SK-N-SH (cell line): ENCODE measurements around the gene UNC13B. TPM values are rescaled to one million over a fixed set of nuclear protein-coding genes. Genes with fewer than 3 reads are reported as not detected.

ENCODE experiments used
- CTCF ChIA-PET: fragments of 300-600, 350-600 bp; formaldehyde crosslinking; extraction: SDS; loops from one replicate; lab custom pipeline; 2021; lab: Yijun Ruan, JAX
- POLR2A ChIA-PET: fragments of 350-600 bp; sonication (Branson Sonifier 250); formaldehyde crosslinking; extraction: SDS; loops from one replicate; lab custom pipeline; 2020; ENCODE audit warnings: antibody characterized with exemption, inconsistent platforms; lab: Yijun Ruan, JAX
- DNase-seq: peaks from one replicate; pipeline ENCODE4 v3.0.0; 2012
- H2AFZ ChIP-seq: fragments of 200-600 bp; sonication (generic); 2 replicates; pipeline ENCODE4 v1.8.1; 2016; ENCODE audit warnings: antibody characterized with exemption, mild to moderate bottlenecking, low read depth
- H3F3A ChIP-seq: fragments of 200-600 bp; sonication (generic); replicated peaks from 2 replicates; pipeline ENCODE3; 2016; ENCODE audit warnings: antibody characterized with exemption, mild to moderate bottlenecking; ENCODE audit not compliant: insufficient read depth
- H3K27ac ChIP-seq, 2 experiments: fragments of 200-500 bp in 1 of 2; fragments of 200-600 bp in 1 of 2; sonication (Bioruptor generic) in 1 of 2; sonication (generic), shearing (Covaris generic) in 1 of 2; 2 replicates each; pipeline versions ENCODE4 v1.5.1 to v1.6.1; 2014 to 2016; ENCODE audit warnings: low read depth in 2 of 2, inconsistent platforms in 1 of 2, low read length in 1 of 2, mild to moderate bottlenecking in 1 of 2, mixed read lengths in 1 of 2
- H3K27me3 ChIP-seq: fragments of 200-600 bp; sonication (generic), shearing (Covaris generic); 2 replicates; pipeline ENCODE4 v1.6.1; 2016; ENCODE audit warnings: mixed run types; ENCODE audit not compliant: insufficient read depth
- H3K36me3 ChIP-seq, 2 experiments: fragments of 200-500 bp in 1 of 2; fragments of 200-600 bp in 1 of 2; sonication (Bioruptor generic) in 1 of 2; sonication (generic) in 1 of 2; replicated peaks in 1 of 2; 2 replicates each; pipeline versions ENCODE3 to v1.5.1; 2014 to 2016; ENCODE audit warnings: low read length in 1 of 2, mild to moderate bottlenecking in 1 of 2; ENCODE audit not compliant: insufficient read depth in 2 of 2, control insufficient read depth in 1 of 2
- H3K4me1 ChIP-seq, 2 experiments: fragments of 200-500 bp in 1 of 2; fragments of 200-600 bp in 1 of 2; sonication (Bioruptor generic) in 1 of 2; sonication (generic), shearing (Covaris generic) in 1 of 2; 2 replicates each; pipeline versions ENCODE4 v1.5.1 to v1.6.1; 2014 to 2016; ENCODE audit warnings: low read depth in 1 of 2, low read length in 1 of 2, mixed run types in 1 of 2; ENCODE audit not compliant: insufficient read depth in 2 of 2, control insufficient read depth in 1 of 2
- H3K4me2 ChIP-seq: fragments of 200-600 bp; sonication (generic), shearing (Covaris generic); 2 replicates; pipeline ENCODE4 v1.6.1; 2017; ENCODE audit warnings: mixed run types
- H3K4me3 ChIP-seq, 2 experiments: fragments of 200-500 bp in 1 of 2; fragments of 200-600 bp in 1 of 2; sonication (Bioruptor generic) in 1 of 2; sonication (generic), shearing (Covaris generic) in 1 of 2; 2 replicates each; pipeline versions ENCODE4 v1.5.1 to v1.8.1; 2014 to 2016; ENCODE audit warnings: low read depth in 2 of 2, inconsistent platforms in 1 of 2, low read length in 1 of 2, mild to moderate bottlenecking in 1 of 2, mixed read lengths in 1 of 2, moderate library complexity in 1 of 2
- H3K79me2 ChIP-seq: fragments of 200-600 bp; sonication (generic); 2 replicates; pipeline ENCODE4 v1.8.1; 2017; ENCODE audit warnings: mild to moderate bottlenecking; ENCODE audit not compliant: insufficient read depth
- H3K9ac ChIP-seq: fragments of 200-600 bp; sonication (generic); 2 replicates; pipeline ENCODE4 v1.6.1; 2017; ENCODE audit warnings: mixed run types
- H3K9me2 ChIP-seq: fragments of 200-600 bp; sonication (generic); 2 replicates; pipeline ENCODE4 v1.6.1; 2017; ENCODE audit warnings: mixed run types
- H3K9me3 ChIP-seq: fragments of 200-600 bp; sonication (generic); 2 replicates; pipeline ENCODE4 v1.6.1; 2017; ENCODE audit warnings: mixed run types, mild to moderate bottlenecking, moderate library complexity
- H4K20me1 ChIP-seq: fragments of 200-600 bp; sonication (generic); 2 replicates; pipeline ENCODE4 v1.6.1; 2017; ENCODE audit warnings: mild to moderate bottlenecking, mixed run types; ENCODE audit not compliant: insufficient read depth
- CHD2 ChIP-seq: fragments of 150-350 bp; IDR thresholded peaks from 2 replicates; pipeline ENCODE4 v1.6.1; 2018; ENCODE audit warnings: low read length; ENCODE audit not compliant: partially characterized antibody
- EP300 ChIP-seq, 2 experiments: IDR thresholded peaks; 2 replicates each; pipeline versions ENCODE4 v1.4.0 to v1.6.1; 2012; ENCODE audit warnings: borderline replicate concordance in 1 of 2, low read depth in 1 of 2, low read length in 1 of 2
- EZH2phosphoT487 ChIP-seq: fragments of 200-600 bp; sonication (generic); IDR thresholded peaks from 2 replicates; pipeline ENCODE4 v1.6.1; 2017; ENCODE audit warnings: low read depth, mixed run types, mild to moderate bottlenecking, antibody characterized with exemption, moderate library complexity, borderline replicate concordance
- FOSL2 ChIP-seq: IDR thresholded peaks from 2 replicates; pipeline ENCODE4 v1.4.0; 2012; ENCODE audit warnings: low read depth, mild to moderate bottlenecking, moderate library complexity, borderline replicate concordance
- FOXJ3 ChIP-seq: sonication (generic); formaldehyde crosslinking; IDR thresholded peaks from 2 replicates; pipeline ENCODE4 v1.5.1; 2020; ENCODE audit warnings: mild to moderate bottlenecking, missing genetic modification reagents
- GABPA ChIP-seq: IDR thresholded peaks from 2 replicates; pipeline ENCODE4 v1.4.0; 2012; ENCODE audit warnings: low read depth, mild to moderate bottlenecking
- GATA2 ChIP-seq: sonication (generic); formaldehyde crosslinking; IDR thresholded peaks from 2 replicates; pipeline ENCODE4 v1.5.0; 2020; ENCODE audit warnings: mild to moderate bottlenecking, missing genetic modification reagents
- IRF3 ChIP-seq: fragments of 150-350 bp; IDR thresholded peaks from 2 replicates; pipeline ENCODE4 v1.6.1; 2016; ENCODE audit warnings: mild to moderate bottlenecking, low read depth, low read length
- JUND ChIP-seq: IDR thresholded peaks from 2 replicates; pipeline ENCODE4 v1.4.0; 2012
- MEF2A ChIP-seq: IDR thresholded peaks from 2 replicates; pipeline ENCODE4 v1.4.0; 2012; ENCODE audit warnings: low read depth, borderline replicate concordance
- MXI1 ChIP-seq: IDR thresholded peaks from 2 replicates; pipeline ENCODE4 v1.6.1; 2012; ENCODE audit warnings: mild to moderate bottlenecking, low read depth, low read length, improper control_type of control experiment
- PBX3 ChIP-seq: IDR thresholded peaks from 2 replicates; pipeline ENCODE4; 2012
- POLR2AphosphoS5 ChIP-seq: IDR thresholded peaks from 2 replicates; pipeline ENCODE4 v1.6.1; 2012; ENCODE audit warnings: low read depth, low read length
- RFX5 ChIP-seq: IDR thresholded peaks from 2 replicates; pipeline ENCODE4 v1.6.1; 2012; ENCODE audit warnings: mild to moderate bottlenecking, improper control_type of control experiment, low read length
- RXRA ChIP-seq: IDR thresholded peaks from 2 replicates; pipeline ENCODE4 v1.4.0; 2012; ENCODE audit warnings: low read depth, mild to moderate bottlenecking, borderline replicate concordance
- SMC3 ChIP-seq: IDR thresholded peaks from 2 replicates; pipeline ENCODE4 v1.6.1; 2012; ENCODE audit warnings: low read depth, low read length, improper control_type of control experiment
- TAF1 ChIP-seq: IDR thresholded peaks from 2 replicates; pipeline ENCODE4 v1.6.1; 2012; ENCODE audit warnings: low read depth, mild to moderate bottlenecking, low read length, moderate library complexity, borderline replicate concordance
- TEAD4 ChIP-seq: IDR thresholded peaks from 2 replicates; pipeline ENCODE4 v1.4.0; 2012; ENCODE audit warnings: mild to moderate bottlenecking, borderline replicate concordance; ENCODE audit not compliant: insufficient read depth
- ZBTB33 ChIP-seq: IDR thresholded peaks from 2 replicates; pipeline ENCODE4 v1.4.0; 2012; ENCODE audit warnings: low read depth, borderline replicate concordance
- WGBS: methylation state at CpG from one replicate; pipeline ENCODE4 v1.1.6; 2017; ENCODE audit warnings: low lambda C conversion rate; 5-methylcytosine and 5-hydroxymethylcytosine counted together
- polyA plus RNA-seq, 3 experiments: library from polyadenylated mRNA; depleted of rRNA; stranded (reverse); fragments of >200 nt; gene quantifications; 2 replicates each; pipeline ENCODE4 v1.2.3, GENCODE V29; 2012

UNC13B gene
- polyA plus RNA-seq, 1 of the 3 experiments (the other 2 are of a cell fraction): 8.1 TPM

- ChIA-PET POLR2A (no interaction called here), CTCF (interaction anchor here (0.6 to 1.0 kb wide), 4 partner anchors 17 to 122 kb away, joined by 3 to 4 read pairs (median 3); no protein-coding TSS in a partner anchor)
- Histone ChIP-seq H3F3A (peaks cover 3% of the 10 kb centered on the region), H3K4me2 (no peak overlapping the region), H3K27me3 (no peaks in the 10 kb centered on the region), H2AFZ (no peak overlapping the region), H3K36me3 (no peaks in the 10 kb centered on the region), H3K4me3 (no peak overlapping the region), H3K9me2 (no peaks in the 10 kb centered on the region), H3K9me3 (no peaks in the 10 kb centered on the region), H3K9ac (no peak overlapping the region), H3K4me1 (no peaks in the 10 kb centered on the region), H4K20me1 (no peaks in the 10 kb centered on the region), H3K27ac (no peak overlapping the region), H3K79me2 (no peaks in the 10 kb centered on the region)
- 38% methylated on average over 1 of the region's 1 CpG for WGBS
- no peak for TF ChIP-seq FOSL2
- no peak for TF ChIP-seq SMC3
- no peak for TF ChIP-seq POLR2AphosphoS5
- no peak for TF ChIP-seq RXRA
- TF ChIP-seq GATA2: no peak
- no peak for DNase-seq
Observed at GRCh38 chr9:35436933-35437332, 275.1 kb downstream of the UNC13B start.

- Histone ChIP-seq H2AFZ (no peak overlapping the region), H3K4me2 (no peak overlapping the region), H3K4me1 (no peaks in the 10 kb centered on the region), H3K27me3 (no peaks in the 10 kb centered on the region), H3K27ac (no peak overlapping the region), H3K4me3 (no peak overlapping the region), H3F3A (no peaks in the 10 kb centered on the region), H3K9me3 (no peaks in the 10 kb centered on the region)
- TF ChIP-seq MEF2A (no peak), ZBTB33 (no peak), GABPA (no peak), PBX3 (no peak), TAF1 (no peak), JUND (no peak), GATA2 (no peak), CHD2 (no peak), POLR2AphosphoS5 (no peak), EP300 (IDR thresholded peaks at IDR 0.05; ENCODE audit: borderline replicate concordance in 1 of 2, low read depth in 1 of 2, low read length in 1 of 2) (no peak), FOXJ3 (CRISPR knock-in tag) (no peak), MXI1 (no peak), IRF3 (no peak), RFX5 (no peak), EZH2phosphoT487 (no peak), SMC3 (no peak), FOSL2 (no peak), TEAD4 (no peak)
- TF ChIP-seq, all 33 proteins: peak for 0
- H3K9ac ChIP-seq: no peak overlapping the region
- H3K9me2 ChIP-seq: no peaks in the 10 kb centered on the region
- DNase-seq: no peak
- H3K36me3 ChIP-seq: no peaks in the 10 kb centered on the region
- H3K79me2 ChIP-seq: no peaks in the 10 kb centered on the region
- ChIA-PET CTCF (no interaction called here), POLR2A (no interaction called here)
- H4K20me1 ChIP-seq: no peaks in the 10 kb centered on the region
- 57% methylated on average over 3 of the region's 3 CpGs for WGBS
Observed at GRCh38 chr9:35446012-35446411, 284.2 kb downstream of the UNC13B start.
